PC-9 (cell line): ENCODE data around the gene GNLY. TPM values are rescaled to one million over a fixed set of nuclear protein-coding genes. Genes with fewer than 3 reads are reported as not detected.
A peak's percentile ranks its signal among the peaks of the same experiment; 100 is the strongest.

Experiments
- BruUV-seq: library from RNA; stranded (reverse); fragments of 400-500 nt; replicated peaks from 2 replicates; lab custom pipeline; 2021; lab: Mats Ljungman, UMichigan
- CTCF ChIA-PET: fragments of 300-600 bp; sonication (Branson Sonifier 250); formaldehyde crosslinking; loops from one replicate; lab custom pipeline; 2022; ENCODE audit warnings: antibody characterized with exemption; lab: Charles Lee
- POLR2A ChIA-PET: fragments of 300-600 bp; sonication (Branson Sonifier 250); formaldehyde crosslinking; loops from one replicate; lab custom pipeline; 2022; ENCODE audit warnings: antibody characterized with exemption; ENCODE audit not compliant: unreplicated experiment; lab: Charles Lee
- DNase-seq, 2 experiments: peaks; one replicate each; pipeline versions ENCODE4 v3.0.0 to v3.0.0-alpha.2; 2015 to 2022; ENCODE audit warnings: mixed read lengths in 1 of 2
- H2AFZ ChIP-seq: fragments of 200-600 bp; sonication (generic); 2 replicates; pipeline ENCODE4 v1.8.1; 2017; ENCODE audit warnings: antibody characterized with exemption
- H3F3A ChIP-seq: fragments of 200-600 bp; sonication (generic); 2 replicates; pipeline ENCODE4 v1.8.1; 2017; ENCODE audit warnings: antibody characterized with exemption, mild to moderate bottlenecking, low read depth; ENCODE audit not compliant: insufficient read depth
- H3K27ac ChIP-seq: fragments of 200-600 bp; sonication (generic); 2 replicates; pipeline ENCODE4 v1.6.1; 2016; ENCODE audit warnings: mixed run types
- H3K27me3 ChIP-seq: fragments of 200-600 bp; sonication (generic); 2 replicates; pipeline ENCODE4 v1.6.1; 2016; ENCODE audit warnings: low read depth, mixed run types; ENCODE audit not compliant: insufficient read depth
- H3K36me3 ChIP-seq: fragments of 200-600 bp; sonication (generic); 2 replicates; pipeline ENCODE4 v1.6.1; 2016; ENCODE audit warnings: low read depth, mixed run types
- H3K4me1 ChIP-seq: fragments of 200-600 bp; sonication (generic); replicated peaks from 2 replicates; pipeline ENCODE4 v1.6.1; 2016; ENCODE audit warnings: mixed run types; ENCODE audit not compliant: insufficient read depth
- H3K4me2 ChIP-seq: fragments of 200-600 bp; sonication (generic); 2 replicates; pipeline ENCODE4 v1.6.1; 2017; ENCODE audit warnings: mixed run types
- H3K4me3 ChIP-seq: fragments of 200-600 bp; sonication (generic); 2 replicates; pipeline ENCODE4 v1.6.1; 2016; ENCODE audit warnings: mixed run types
- H3K79me2 ChIP-seq: fragments of 200-600 bp; sonication (generic); 2 replicates; pipeline ENCODE4 v1.6.1; 2017; ENCODE audit warnings: low read depth, mixed run types
- H3K9me2 ChIP-seq: fragments of 200-600 bp; sonication (generic); 2 replicates; pipeline ENCODE4 v1.8.1; 2017; ENCODE audit warnings: mild to moderate bottlenecking; ENCODE audit not compliant: insufficient read depth
- H3K9me3 ChIP-seq: fragments of 200-600 bp; sonication (generic); 2 replicates; pipeline ENCODE4 v1.8.1; 2016; ENCODE audit warnings: low read depth; ENCODE audit not compliant: insufficient read depth
- H4K20me1 ChIP-seq: fragments of 200-600 bp; sonication (generic); 2 replicates; pipeline ENCODE4 v1.8.1; 2017; ENCODE audit not compliant: insufficient read depth
- EZH2 ChIP-seq: fragments of 200-600 bp; sonication (generic); IDR thresholded peaks from 2 replicates; pipeline ENCODE4 v1.8.0; 2017; ENCODE audit warnings: antibody characterized with exemption, low read depth
- intact Hi-C: fragments of 100-400 bp; cut with micrococcal nuclease; formaldehyde crosslinking; loops from one replicate; pipeline ENCODE4 v1.10.0; 2022; ENCODE audit not compliant: unreplicated experiment
- total RNA-seq: library from RNA; stranded (reverse); gene quantifications from 2 replicates; pipeline ENCODE4 v1.2.3, GENCODE V29; 2021
- TF ChIP-seq, protein P1 (sequence below): fragments of 200-600 bp; sonication (generic); conservative IDR thresholded peaks from 2 replicates; pipeline ENCODE4 v1.6.1; 2017; ENCODE audit warnings: mixed run types, antibody characterized with exemption, mild to moderate bottlenecking, moderate library complexity

Gene GNLY
- total RNA-seq, 1 experiment from 2014 or later = not detected

DNA sequence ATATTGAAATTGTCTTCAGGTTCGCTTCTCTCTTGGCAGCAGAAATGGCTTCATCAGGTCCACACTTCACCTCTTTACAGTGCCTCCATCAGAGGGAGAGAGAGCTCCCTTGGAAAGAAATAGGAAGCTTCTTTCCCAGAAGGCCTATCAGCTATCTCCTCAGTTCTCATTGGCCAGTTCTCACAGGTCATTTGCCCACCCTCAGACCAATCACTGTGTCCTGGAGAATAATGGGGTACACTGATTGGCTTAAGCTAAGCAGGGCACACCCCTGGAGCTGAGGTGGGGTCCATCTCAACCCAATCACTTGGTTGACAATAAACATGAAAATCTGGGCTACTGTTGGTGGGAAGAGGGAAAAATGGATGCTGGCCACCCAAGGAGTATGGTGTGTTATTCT is 5.2 kb downstream of the GNLY start:
- Histone ChIP-seq H3K9me3 (no peaks in the 10 kb centered on the region), H2AFZ (no peak overlapping the region), H3K4me2 (no peak overlapping the region), H3K4me3 (no peak overlapping the region), H3F3A (peaks cover 17% of the 10 kb centered on the region), H3K4me1 (peaks cover 17% of the 10 kb centered on the region), H3K36me3 (no peaks in the 10 kb centered on the region), H4K20me1 (no peaks in the 10 kb centered on the region), H3K9me2 (no peaks in the 10 kb centered on the region), H3K27me3 (no peaks in the 10 kb centered on the region), H3K27ac (no peak overlapping the region), H3K79me2 (no peaks in the 10 kb centered on the region)
- ChIA-PET POLR2A (interaction anchor here (0.5 kb wide), 1 partner anchor 98 kb away, joined by 3 read pairs; no protein-coding TSS in a partner anchor), CTCF (no interaction called here)
- intact Hi-C loops = no loop called here
- no peak for TF ChIP-seq EZH2
- TF ChIP-seq, protein P1, sequence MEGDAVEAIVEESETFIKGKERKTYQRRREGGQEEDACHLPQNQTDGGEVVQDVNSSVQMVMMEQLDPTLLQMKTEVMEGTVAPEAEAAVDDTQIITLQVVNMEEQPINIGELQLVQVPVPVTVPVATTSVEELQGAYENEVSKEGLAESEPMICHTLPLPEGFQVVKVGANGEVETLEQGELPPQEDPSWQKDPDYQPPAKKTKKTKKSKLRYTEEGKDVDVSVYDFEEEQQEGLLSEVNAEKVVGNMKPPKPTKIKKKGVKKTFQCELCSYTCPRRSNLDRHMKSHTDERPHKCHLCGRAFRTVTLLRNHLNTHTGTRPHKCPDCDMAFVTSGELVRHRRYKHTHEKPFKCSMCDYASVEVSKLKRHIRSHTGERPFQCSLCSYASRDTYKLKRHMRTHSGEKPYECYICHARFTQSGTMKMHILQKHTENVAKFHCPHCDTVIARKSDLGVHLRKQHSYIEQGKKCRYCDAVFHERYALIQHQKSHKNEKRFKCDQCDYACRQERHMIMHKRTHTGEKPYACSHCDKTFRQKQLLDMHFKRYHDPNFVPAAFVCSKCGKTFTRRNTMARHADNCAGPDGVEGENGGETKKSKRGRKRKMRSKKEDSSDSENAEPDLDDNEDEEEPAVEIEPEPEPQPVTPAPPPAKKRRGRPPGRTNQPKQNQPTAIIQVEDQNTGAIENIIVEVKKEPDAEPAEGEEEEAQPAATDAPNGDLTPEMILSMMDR = no peak
- BruUV-seq = no TSS peak
- DNase-seq = no peak

- H3K4me3 ChIP-seq = peak overlapping the region; percentile 1; the same call in 1 of the 2 replicates
- peaks cover 45% of the 10 kb centered on the region for H3K4me1 ChIP-seq
- TF ChIP-seq, protein P1 = no peak
- H3K79me2 ChIP-seq = no peaks in the 10 kb centered on the region
- H2AFZ ChIP-seq = no peak overlapping the region
- peak overlapping the region; percentile 60 for H3K4me2 ChIP-seq
- H3F3A ChIP-seq = peaks cover 31% of the 10 kb centered on the region
- H3K9me3 ChIP-seq = no peaks in the 10 kb centered on the region
- no TSS peak for BruUV-seq
- no peaks in the 10 kb centered on the region for H3K36me3 ChIP-seq
- no peaks in the 10 kb centered on the region for H4K20me1 ChIP-seq
- CTCF ChIA-PET = no interaction called here
- POLR2A ChIA-PET = no interaction called here
- intact Hi-C loops = no loop called here
- no peaks in the 10 kb centered on the region for H3K27me3 ChIP-seq
- no peaks in the 10 kb centered on the region for H3K9me2 ChIP-seq
- H3K27ac ChIP-seq = peak overlapping the region; percentile 98
- DNase-seq = peak in 1 of 2 experiments; percentile 76
Measured at GRCh38 chr2:85702172-85702571, 8.0 kb downstream of the GNLY start.

- Histone ChIP-seq H3K4me1 (peaks cover 51% of the 10 kb centered on the region), H3K9me3 (no peaks in the 10 kb centered on the region), H2AFZ (no peak overlapping the region), H3K4me3 (no peak overlapping the region; the same call in 1 of the 2 replicates), H3K27me3 (no peaks in the 10 kb centered on the region), H3F3A (peaks cover 31% of the 10 kb centered on the region), H3K27ac (peak overlapping the region; percentile 98), H3K79me2 (no peaks in the 10 kb centered on the region), H4K20me1 (no peaks in the 10 kb centered on the region), H3K36me3 (no peaks in the 10 kb centered on the region), H3K9me2 (no peaks in the 10 kb centered on the region), H3K4me2 (peak overlapping the region; percentile 60)
- POLR2A ChIA-PET = no interaction called here
- TSS peak; percentile 55 for BruUV-seq
- TF ChIP-seq, protein P1 = no peak
- no peak for TF ChIP-seq EZH2
- no peak for DNase-seq
- intact Hi-C loops = no loop called here
- CTCF ChIA-PET = no interaction called here
Measured at GRCh38 chr2:85702800-85703199, 8.6 kb downstream of the GNLY start.
